K562 (cell line): ENCODE data around the gene DPP10. TPM values are rescaled to one million over a fixed set of nuclear protein-coding genes. Genes with fewer than 3 reads are reported as not detected.

ENCODE experiments used
- ATAC-seq: fragments of 200-7000 bp; cut with Tn5 transposase; 3 replicates; pipeline ENCODE4 v1.9.1; 2020; ENCODE audit warnings: moderate library complexity
- BruUV-seq: library from RNA; stranded (reverse); fragments of 400-500 nt; replicated peaks from 2 replicates; lab custom pipeline; 2021; lab: Mats Ljungman, UMichigan
- CTCF ChIA-PET: fragments of 300-600 bp; formaldehyde crosslinking; extraction: SDS; loops from one replicate; lab custom pipeline; 2021; ENCODE audit warnings: low intra/inter-chr PET ratio; lab: Yijun Ruan, JAX
- POLR2A ChIA-PET: fragments of 300-600, 350-650 bp; sonication (Branson Sonifier 250); formaldehyde crosslinking; extraction: SDS; loops from one replicate; lab custom pipeline; 2021; ENCODE audit warnings: antibody characterized with exemption, inconsistent platforms; lab: Yijun Ruan, JAX
- DNase-seq, 4 experiments: peaks; one replicate each; pipeline versions ENCODE4 v3.0.0 to v3.0.0-alpha.2; 2011 to 2018; ENCODE audit warnings: low spot score in 3 of 4, mixed read lengths in 3 of 4; ENCODE audit errors: extremely low read depth in 1 of 4
- FAIRE-seq: peaks from 2 replicates; lab custom pipeline; 2011; peaks lifted over from hg19 to GRCh38; lab: Jason Lieb, UNC
- H2AFZ ChIP-seq: 2 replicates; pipeline ENCODE4 v1.6.0; 2011; ENCODE audit warnings: low read depth, low read length, control low read depth, inconsistent platforms
- H3K27ac ChIP-seq: fragments of 200-600 bp; 3 replicates; pipeline ENCODE4 v1.8.0; 2011; ENCODE audit warnings: low read depth, mild to moderate bottlenecking, control low read depth, inconsistent platforms, low read length, moderate library complexity, mixed read lengths; ENCODE audit errors: extremely low read depth
- H3K27me3 ChIP-seq, 2 experiments: fragments of 300-600 bp in 1 of 2; 2 replicates in 1 of 2; 3 replicates in 1 of 2; pipeline versions ENCODE4 v1.6.0 to v1.8.0; 2011; ENCODE audit warnings: inconsistent platforms in 2 of 2, low read length in 2 of 2, mild to moderate bottlenecking in 1 of 2, mixed read lengths in 1 of 2, moderate library complexity in 1 of 2; ENCODE audit not compliant: control insufficient read depth in 2 of 2, insufficient read depth in 2 of 2
- H3K36me3 ChIP-seq: fragments of 300-600 bp; 3 replicates; pipeline ENCODE4 v1.8.0; 2011; ENCODE audit warnings: mild to moderate bottlenecking, low read length, inconsistent platforms; ENCODE audit not compliant: control insufficient read depth, insufficient read depth
- H3K4me1 ChIP-seq, 2 experiments: fragments of 200-600 bp in 1 of 2; replicated peaks in 1 of 2; 2 replicates in 1 of 2; 3 replicates in 1 of 2; pipeline versions ENCODE4 v1.5.1 to v1.8.0; 2011; ENCODE audit warnings: inconsistent platforms in 2 of 2, low read length in 2 of 2, mild to moderate bottlenecking in 1 of 2, mixed read lengths in 1 of 2, moderate library complexity in 1 of 2; ENCODE audit not compliant: control insufficient read depth in 2 of 2, insufficient read depth in 2 of 2
- H3K4me2 ChIP-seq: 2 replicates; pipeline ENCODE4 v1.6.1; 2011; ENCODE audit warnings: low read length, control low read depth, inconsistent platforms, mixed read lengths; ENCODE audit not compliant: insufficient read depth
- H3K4me3 ChIP-seq: fragments of 200-600 bp; sonication (generic), shearing (Covaris generic); 2 replicates; pipeline ENCODE4 v1.5.1; 2016; ENCODE audit warnings: control low read depth, inconsistent platforms
- H3K79me2 ChIP-seq: fragments of 200-600 bp; 3 replicates; pipeline ENCODE4 v1.8.0; 2011; ENCODE audit warnings: low read length, inconsistent platforms; ENCODE audit not compliant: control insufficient read depth, insufficient read depth
- H3K9ac ChIP-seq, 2 experiments: 2 replicates each; pipeline versions ENCODE4 v1.6.0 to v1.6.1; 2011; ENCODE audit warnings: low read depth in 2 of 2, low read length in 2 of 2, control low read depth in 1 of 2, inconsistent platforms in 1 of 2, mild to moderate bottlenecking in 1 of 2, mixed read lengths in 1 of 2; ENCODE audit not compliant: insufficient read depth in 1 of 2
- H3K9me1 ChIP-seq: one replicate; pipeline ENCODE4 v1.6.0; 2011; ENCODE audit warnings: inconsistent platforms, mild to moderate bottlenecking, low read length, moderate library complexity; ENCODE audit not compliant: control insufficient read depth, insufficient read depth
- H3K9me3 ChIP-seq: replicated peaks from 2 replicates; pipeline ENCODE4 v1.5.1; 2011; ENCODE audit warnings: low read depth, low read length, inconsistent platforms; ENCODE audit not compliant: control insufficient read depth, insufficient read depth
- H4K20me1 ChIP-seq: replicated peaks from 2 replicates; pipeline ENCODE4 v1.6.1; 2011; ENCODE audit warnings: low read length, inconsistent platforms, mixed read lengths; ENCODE audit not compliant: control insufficient read depth, insufficient read depth
- BHLHE40 ChIP-seq: IDR thresholded peaks from 2 replicates; pipeline ENCODE4 v1.6.1; 2011; ENCODE audit warnings: low read length, improper control_type of control experiment
- BMI1 ChIP-seq: fragments of 150-350 bp; IDR thresholded peaks from 2 replicates; pipeline ENCODE4 v1.6.1; 2014; ENCODE audit warnings: low read length
- CBFB ChIP-seq: sonication (generic); formaldehyde crosslinking; IDR thresholded peaks from 2 replicates; pipeline ENCODE4 v1.4.0; 2020; ENCODE audit warnings: mild to moderate bottlenecking, missing genetic modification reagents
- DNMT1 ChIP-seq: fragments of 450-650 bp; IDR thresholded peaks from 2 replicates; pipeline ENCODE4 v1.6.1; 2016; ENCODE audit warnings: antibody characterized with exemption, mild to moderate bottlenecking
- EGR1 ChIP-seq: fragments of 450-650 bp; conservative IDR thresholded peaks from 2 replicates; pipeline ENCODE4 v1.6.1; 2017; ENCODE audit warnings: mild to moderate bottlenecking
- GATAD2B ChIP-seq: fragments of 450-650 bp; IDR thresholded peaks from 2 replicates; pipeline ENCODE4 v1.6.1; 2017; ENCODE audit warnings: mild to moderate bottlenecking, borderline replicate concordance
- JUNB ChIP-seq: fragments of 450-650 bp; formaldehyde crosslinking; conservative IDR thresholded peaks from 2 replicates; pipeline ENCODE4 v1.4.0; 2020; ENCODE audit warnings: mild to moderate bottlenecking
- NEUROD1 ChIP-seq: fragments of 150-350 bp; IDR thresholded peaks from 2 replicates; pipeline ENCODE4 v1.6.1; 2014; ENCODE audit warnings: borderline replicate concordance, low read length, low read depth; ENCODE audit not compliant: partially characterized antibody
- NKRF ChIP-seq: fragments of 450-650 bp; IDR thresholded peaks from 2 replicates; pipeline ENCODE4 v1.6.1; 2016; ENCODE audit warnings: borderline replicate concordance
- PHB ChIP-seq: fragments of 250-450 bp; sonication (Bioruptor Pico); IDR thresholded peaks from 2 replicates; pipeline ENCODE4 v1.5.0; 2021
- PTBP1 ChIP-seq: fragments of 200-400 bp; formaldehyde crosslinking; IDR thresholded peaks from 2 replicates; pipeline ENCODE4 v1.6.1; 2017; ENCODE audit warnings: low read depth, low read length
- RBM39 ChIP-seq: fragments of 200-400 bp; formaldehyde crosslinking; optimal IDR thresholded peaks from 2 replicates; pipeline ENCODE3; 2018; ENCODE audit warnings: low read depth, low read length
- TARDBP ChIP-seq: fragments of 450-650 bp; IDR thresholded peaks from 2 replicates; pipeline ENCODE4 v1.6.1; 2016
- THRB ChIP-seq: fragments of 450-650 bp; formaldehyde crosslinking; conservative IDR thresholded peaks from 2 replicates; pipeline ENCODE4 v1.4.0; 2022; ENCODE audit warnings: mild to moderate bottlenecking, missing genetic modification characterization
- ZBTB7A ChIP-seq: IDR thresholded peaks from 2 replicates; pipeline ENCODE4 v1.6.1; 2011; ENCODE audit warnings: low read depth, mild to moderate bottlenecking, low read length, moderate library complexity, borderline replicate concordance; ENCODE audit not compliant: control insufficient read depth
- ZNF311 ChIP-seq: fragments of 250-450 bp; sonication (Bioruptor Pico); IDR thresholded peaks from 2 replicates; pipeline ENCODE4 v1.4.0; 2020; ENCODE audit warnings: mild to moderate bottlenecking, moderate library complexity
- ZNF79 ChIP-seq: fragments of 250-450 bp; sonication (Bioruptor Pico); IDR thresholded peaks from 2 replicates; pipeline ENCODE4 v1.4.0; 2020; ENCODE audit warnings: low read depth, mild to moderate bottlenecking, moderate library complexity
- WGBS: fragments of 100-300 bp; shearing (Covaris generic); methylation state at CpG from one replicate; pipeline ENCODE4 v1.1.6; 2016; ENCODE audit warnings: low coverage, mixed read lengths; ENCODE audit not compliant: insufficient coverage; ENCODE audit errors: missing lambda C conversion rate; 5-methylcytosine and 5-hydroxymethylcytosine counted together
- in situ Hi-C: fragments of 300-500 bp; cut with MboI; formaldehyde crosslinking; loops from 4 replicates; pipeline ENCODE4 v1.15.0; 2018; ENCODE audit warnings: inconsistent platforms, mixed read lengths
- intact Hi-C: fragments of 100-400 bp; cut with micrococcal nuclease; formaldehyde crosslinking; loops from 2 replicates; pipeline ENCODE4 v1.14.2; 2022
- polyA plus RNA-seq, 8 experiments: library from polyadenylated mRNA; depleted of rRNA in 4 of 8; stranded (reverse) in 5 of 8; unstranded in 3 of 8; fragments of >200 nt; fragmentation: Nextera tagmentation in 2 of 8; fragmentation: Illumina TruSeq in 1 of 8; extraction: Ambion mirVana in 2 of 8; extraction: Trizol in 1 of 8; gene quantifications; 2 replicates each; pipeline versions ENCODE4 v1.2.1 to v1.2.3, GENCODE V29; 2011 to 2014; ENCODE audit warnings: inconsistent platforms in 1 of 8, missing spikeins in 1 of 8
- total RNA-seq, 7 experiments: library from RNA; depleted of rRNA in 6 of 7; stranded (reverse); fragments of >200 nt in 6 of 7; fragmentation: Illumina TruSeq in 2 of 7; extraction: Trizol in 2 of 7; gene quantifications; 2 replicates each; pipeline versions ENCODE4 v1.2.1 to v1.2.3, GENCODE V29; 2011 to 2021; ENCODE audit warnings: low replicate concordance in 1 of 7

The DPP10 gene
- total and polyA plus RNA-seq, 9 of the 15 experiments (the other 6 are each of a cell fraction or from before 2014, with no cell fraction given): not detected

- H3K4me2 ChIP-seq: no peak overlapping the region
- FAIRE-seq: no peak
- H4K20me1 ChIP-seq: no peaks in the 10 kb centered on the region
- ATAC-seq: no peak
- WGBS: 2% methylated on average over 3 of the region's 3 CpGs
- H3K4me3 ChIP-seq: no peak overlapping the region
- no peaks in the 10 kb centered on the region for H3K36me3 ChIP-seq
- no peak overlapping the region for H3K9ac ChIP-seq
- no peaks in the 10 kb centered on the region for H3K79me2 ChIP-seq
- BruUV-seq: no TSS peak
- TF ChIP-seq PTBP1: no peak
- TF ChIP-seq THRB: no peak
- no peak for TF ChIP-seq CBFB (CRISPR knock-in tag)
- no peak for TF ChIP-seq NEUROD1
- TF ChIP-seq ZNF79 (CRISPR knock-in tag): no peak
- no peak for TF ChIP-seq PHB (CRISPR knock-in tag)
- TF ChIP-seq GATAD2B: no peak
- no peak for TF ChIP-seq BMI1
- TF ChIP-seq BHLHE40: no peak
- TF ChIP-seq NKRF: no peak
- no peak for TF ChIP-seq ZBTB7A
- TF ChIP-seq ZNF311 (CRISPR knock-in tag): no peak
- TF ChIP-seq JUNB: no peak
- no peak for TF ChIP-seq TARDBP
- TF ChIP-seq RBM39: no peak
- no peak for TF ChIP-seq DNMT1
- no peak for TF ChIP-seq EGR1
- CTCF ChIA-PET: no interaction called here
- no peak overlapping the region for H3K27ac ChIP-seq
- no peaks in the 10 kb centered on the region for H3K9me1 ChIP-seq
- intact Hi-C loops (no loop called here), in situ Hi-C loops (no loop called here)
- H2AFZ ChIP-seq: no peak overlapping the region
- POLR2A ChIA-PET: no interaction called here
- H3K27me3 ChIP-seq: no peaks in the 10 kb centered on the region
- no peaks in the 10 kb centered on the region; the same call in 1 of the 2 replicates for H3K9me3 ChIP-seq
- no peak for DNase-seq
- no peaks in the 10 kb centered on the region for H3K4me1 ChIP-seq
Measured at GRCh38 chr2:115874427-115874826, 1432.0 kb downstream of the DPP10 start.
